Bronchial epithelial cell (primary cell): Measurements from ENCODE around the gene CFAP299. TPM values are rescaled to one million over a fixed set of nuclear protein-coding genes. Genes with fewer than 3 reads are reported as not detected.

Experiments used
- DNase-seq: peaks from one replicate; pipeline ENCODE4 v3.0.0-alpha.2; 2010; ENCODE audit warnings: low read depth
- FAIRE-seq: peaks from 2 replicates; lab custom pipeline; 2011; peaks lifted over from hg19 to GRCh38; lab: Jason Lieb, UNC
- H3K27me3 ChIP-seq: 2 replicates; pipeline ENCODE4 v1.5.1; 2011; ENCODE audit warnings: low read length; ENCODE audit not compliant: control insufficient read depth, insufficient read depth
- H3K36me3 ChIP-seq: 2 replicates; pipeline ENCODE4 v1.5.1; 2011; ENCODE audit warnings: low read length; ENCODE audit not compliant: control insufficient read depth, insufficient read depth
- H3K4me3 ChIP-seq: 2 replicates; pipeline ENCODE4 v1.5.1; 2011; ENCODE audit warnings: mild to moderate bottlenecking, low read depth, low read length, control low read depth
- CTCF ChIP-seq: IDR thresholded peaks from 2 replicates; pipeline ENCODE4 v1.5.1; 2011; ENCODE audit warnings: mild to moderate bottlenecking, moderate library complexity, low read length, control low read depth, inconsistent platforms; ENCODE audit not compliant: insufficient read depth, severe bottlenecking
- total RNA-seq: library from RNA; depleted of rRNA; stranded (reverse); fragments of >200 nt; gene quantifications from 2 replicates; pipeline ENCODE4 v1.2.1, GENCODE V29; 2014

CFAP299 gene
- total RNA-seq, 1 donor from 2014 or later, result 0.26 TPM

- Histone ChIP-seq H3K36me3 (no peaks in the 10 kb centered on the region), H3K27me3 (no peaks in the 10 kb centered on the region), H3K4me3 (no peak overlapping the region)
- FAIRE-seq (no peak), DNase-seq (no peak)
- no peak for TF ChIP-seq CTCF
Observed at GRCh38 chr4:81003597-81004111, 668.1 kb downstream of the CFAP299 start.

DNA sequence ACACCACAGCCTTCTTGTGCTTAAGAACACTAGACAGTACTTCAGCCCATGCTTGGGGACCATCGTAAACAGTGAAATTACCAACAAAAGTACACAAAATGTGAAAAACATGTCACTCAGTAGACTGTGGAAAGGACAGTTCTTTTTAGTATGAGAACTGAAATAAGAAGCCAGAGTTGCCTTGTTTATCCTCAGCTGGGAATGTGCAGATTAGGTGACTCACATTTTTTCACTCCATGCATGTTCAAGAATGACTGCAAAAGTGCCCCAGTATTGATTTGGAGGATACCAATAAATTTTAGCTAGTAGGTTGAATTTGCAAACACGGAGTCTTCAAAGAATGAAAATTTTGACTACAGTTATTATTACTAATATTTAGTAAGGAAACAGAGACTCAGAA, 671.9 kb downstream of the CFAP299 start:
- FAIRE-seq, result no peak
- Histone ChIP-seq H3K27me3 (no peaks in the 10 kb centered on the region), H3K36me3 (no peaks in the 10 kb centered on the region), H3K4me3 (no peak overlapping the region)
- no peak for TF ChIP-seq CTCF
- no peak for DNase-seq

Other genes starting within 250 kb of the CFAP299 start
- 0.26 and 0.53 TPM in 2 replicates for gene PRDM8, start 138.2 kb upstream of the CFAP299 start, total RNA-seq
- 0.51 and 1.3 TPM in 2 replicates for gene FGF5, start 69.1 kb upstream of the CFAP299 start, total RNA-seq